Kidney epithelial cell (primary cell): Measurements from ENCODE around the gene IRF2. TPM values are rescaled to one million over a fixed set of nuclear protein-coding genes. Genes with fewer than 3 reads are reported as not detected.

Source experiments
- DNase-seq: peaks from one replicate; pipeline ENCODE4 v3.0.0-alpha.2; 2010; ENCODE audit warnings: low read depth
- H3K27me3 ChIP-seq: 2 replicates; pipeline ENCODE4 v1.6.0; 2011; ENCODE audit warnings: low read length; ENCODE audit not compliant: control insufficient read depth, insufficient read depth
- H3K36me3 ChIP-seq: 2 replicates; pipeline ENCODE4 v1.5.1; 2011; ENCODE audit warnings: low read length; ENCODE audit not compliant: control insufficient read depth, insufficient read depth
- H3K4me3 ChIP-seq: 2 replicates; pipeline ENCODE4 v1.5.1; 2011; ENCODE audit warnings: low read depth, mild to moderate bottlenecking, control low read depth, low read length
- CTCF ChIP-seq: IDR thresholded peaks from 2 replicates; pipeline ENCODE4 v1.5.1; 2011; ENCODE audit warnings: mild to moderate bottlenecking, moderate library complexity, low read length, control low read depth, inconsistent platforms; ENCODE audit not compliant: insufficient read depth, poor library complexity, severe bottlenecking
- total RNA-seq: library from RNA; depleted of rRNA; stranded (reverse); fragments of >200 nt; gene quantifications from 2 replicates; pipeline ENCODE4 v1.2.3, GENCODE V29; 2015

IRF2 gene
- total RNA-seq, 1 donor from 2014 or later = 30.4 TPM

GRCh38 chr4:184472614-184473498, 1.5 kb downstream of the IRF2 start:
- no peak for TF ChIP-seq CTCF
- Histone ChIP-seq H3K4me3 (peak overlapping the region; percentile 69), H3K27me3 (no peaks in the 10 kb centered on the region), H3K36me3 (no peaks in the 10 kb centered on the region)
- no peak for DNase-seq

- Histone ChIP-seq H3K4me3 (peak overlapping the region; percentile 69), H3K27me3 (no peaks in the 10 kb centered on the region), H3K36me3 (no peaks in the 10 kb centered on the region)
- TF ChIP-seq CTCF = no peak
- no peak for DNase-seq
These were observed 2.3 kb downstream of the IRF2 start for GRCh38 chr4:184471881-184472613.

- no peaks in the 10 kb centered on the region for H3K27me3 ChIP-seq
- H3K36me3 ChIP-seq = no peaks in the 10 kb centered on the region
- DNase-seq = no peak
- TF ChIP-seq CTCF = no peak
- H3K4me3 ChIP-seq = no peak overlapping the region
These were observed 3.6 kb downstream of the IRF2 start for GRCh38 chr4:184470785-184471110.

- Histone ChIP-seq H3K36me3 (no peaks in the 10 kb centered on the region), H3K27me3 (no peaks in the 10 kb centered on the region), H3K4me3 (no peak overlapping the region)
- no peak for DNase-seq
- no peak for TF ChIP-seq CTCF
These were observed 7.7 kb downstream of the IRF2 start for GRCh38 chr4:184466634-184467033.

- no peak for TF ChIP-seq CTCF
- Histone ChIP-seq H3K27me3 (no peaks in the 10 kb centered on the region), H3K4me3 (no peak overlapping the region), H3K36me3 (no peaks in the 10 kb centered on the region)
- no peak for DNase-seq
These were observed 9.4 kb downstream of the IRF2 start for GRCh38 chr4:184464759-184465454.
